ENCODE data around the gene CCDC86. TPM values are rescaled to one million over a fixed set of nuclear protein-coding genes. Genes with fewer than 3 reads are reported as not detected.
A peak's percentile ranks its signal among the peaks of the same experiment; 100 is the strongest.

The CCDC86 gene, protein sequence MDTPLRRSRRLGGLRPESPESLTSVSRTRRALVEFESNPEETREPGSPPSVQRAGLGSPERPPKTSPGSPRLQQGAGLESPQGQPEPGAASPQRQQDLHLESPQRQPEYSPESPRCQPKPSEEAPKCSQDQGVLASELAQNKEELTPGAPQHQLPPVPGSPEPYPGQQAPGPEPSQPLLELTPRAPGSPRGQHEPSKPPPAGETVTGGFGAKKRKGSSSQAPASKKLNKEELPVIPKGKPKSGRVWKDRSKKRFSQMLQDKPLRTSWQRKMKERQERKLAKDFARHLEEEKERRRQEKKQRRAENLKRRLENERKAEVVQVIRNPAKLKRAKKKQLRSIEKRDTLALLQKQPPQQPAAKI
- total RNA-seq (2021) = 49.4 to 53.5 TPM (median 53.1 TPM) in 3 replicates
- Bru-seq, nascent RNA = percentile 82 among the genes with signal in this experiment
- long read RNA-seq, experiment 1, transcript CCDC86-201 (4 exons, 1,893 nt) = major isoform, 377 of 384 reads
- long read RNA-seq, experiment 1, partial matches to known transcripts = 1 of 384 reads
- long read RNA-seq, experiment 1, other reads (novel, unspliced or antisense) = 2 of 384 reads
- long read RNA-seq, experiment 2, transcript CCDC86-201 (4 exons, 1,893 nt) = major isoform, 47 of 71 reads
- long read RNA-seq, experiment 2, transcript CCDC86-204 (3 exons, 2,567 nt) = minor isoform, 7 of 71 reads
- long read RNA-seq, experiment 2, partial matches to known transcripts = 13 of 71 reads
- long read RNA-seq, experiment 2, other reads (novel, unspliced or antisense) = 4 of 71 reads
- long read RNA-seq, experiment 3, transcript CCDC86-201 (4 exons, 1,893 nt) = major isoform, 218 of 231 reads
- long read RNA-seq, experiment 3, transcript CCDC86-204 (3 exons, 2,567 nt) = minor isoform, 10 of 231 reads
- long read RNA-seq, experiment 3, partial matches to known transcripts = 1 of 231 reads
- long read RNA-seq, experiment 3, other reads (novel, unspliced or antisense) = 1 of 231 reads

DNA sequence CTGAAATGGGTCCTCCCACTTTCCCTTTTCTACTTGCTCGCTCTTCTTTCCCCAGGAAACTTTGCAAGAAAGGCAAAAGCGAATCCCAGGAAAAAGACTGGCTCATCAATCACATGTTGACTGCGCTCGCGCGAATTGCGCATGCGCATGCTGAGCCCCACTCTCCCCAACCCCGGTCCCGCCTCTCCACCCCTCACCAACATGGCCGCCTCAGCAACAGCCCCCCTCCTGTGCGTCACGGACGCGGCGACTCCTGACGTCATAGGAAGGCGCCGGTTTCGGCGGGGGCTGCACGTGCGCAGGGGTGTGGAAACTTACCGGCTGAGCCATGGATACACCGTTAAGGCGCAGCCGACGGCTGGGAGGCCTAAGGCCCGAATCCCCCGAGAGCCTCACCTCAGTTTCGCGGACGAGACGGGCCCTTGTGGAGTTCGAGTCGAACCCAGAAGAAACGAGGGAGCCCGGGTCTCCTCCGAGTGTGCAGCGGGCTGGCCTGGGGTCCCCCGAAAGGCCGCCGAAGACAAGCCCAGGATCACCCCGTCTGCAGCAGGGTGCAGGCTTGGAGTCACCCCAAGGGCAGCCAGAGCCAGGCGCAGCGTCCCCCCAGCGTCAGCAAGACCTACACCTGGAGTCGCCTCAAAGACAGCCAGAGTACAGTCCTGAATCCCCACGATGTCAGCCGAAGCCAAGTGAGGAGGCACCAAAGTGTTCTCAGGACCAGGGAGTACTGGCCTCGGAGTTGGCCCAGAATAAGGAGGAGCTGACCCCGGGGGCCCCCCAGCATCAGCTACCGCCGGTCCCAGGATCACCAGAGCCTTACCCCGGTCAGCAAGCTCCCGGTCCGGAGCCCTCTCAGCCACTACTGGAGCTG is at the start of gene CCDC86:
Gene CCDC86 (plus strand): TSS at position 317 of the 871 bp plus-strand sequence. CDS start 12 bp downstream, at position 329.
- ChIA-PET CTCF (interaction anchor here (1.2 to 3.5 kb wide), 6 partner anchors 10 to 72 kb away, joined by 3 to 17 read pairs (median 6); partner anchors contain the start of gene TMEM109), POLR2A (no interaction called here)
- H3K27ac Mint-ChIP-seq = peak within 1 kb of the TSS; percentile 99
- H3K9me3 Mint-ChIP-seq = no peaks in the 10 kb centered on the region
- peak; percentile 97 for DNase-seq (ENCODE audit: low spot score)
- H3K4me3 Mint-ChIP-seq = peak within 1 kb of the TSS; percentile 89
- H3K4me1 Mint-ChIP-seq = peaks cover 33% of the 10 kb centered on the region
- H3K27me3 Mint-ChIP-seq (ENCODE audit: low read depth) = peaks cover 2% of the 10 kb centered on the region; the same call in 1 of the 2 replicates
- ATAC-seq = peak; percentile 86
- no peaks in the 10 kb centered on the region for H3K36me3 Mint-ChIP-seq
- TF ChIP-seq, protein P1, sequence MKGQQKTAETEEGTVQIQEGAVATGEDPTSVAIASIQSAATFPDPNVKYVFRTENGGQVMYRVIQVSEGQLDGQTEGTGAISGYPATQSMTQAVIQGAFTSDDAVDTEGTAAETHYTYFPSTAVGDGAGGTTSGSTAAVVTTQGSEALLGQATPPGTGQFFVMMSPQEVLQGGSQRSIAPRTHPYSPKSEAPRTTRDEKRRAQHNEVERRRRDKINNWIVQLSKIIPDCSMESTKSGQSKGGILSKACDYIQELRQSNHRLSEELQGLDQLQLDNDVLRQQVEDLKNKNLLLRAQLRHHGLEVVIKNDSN (CRISPR knock-in tag; IDR thresholded peaks at IDR 0.05) = peak; percentile 81
- no peak for TF ChIP-seq RORB (CRISPR knock-in tag; IDR thresholded peaks at IDR 0.05)
- TF ChIP-seq JAZF1 (CRISPR knock-in tag; IDR thresholded peaks at IDR 0.05) = no peak
- peak; percentile 60; the same call in 1 of the 2 replicates for TF ChIP-seq ZNF232 (CRISPR knock-in tag; IDR thresholded peaks at IDR 0.05)
- TF ChIP-seq MYBL2 (CRISPR knock-in tag; IDR thresholded peaks at IDR 0.05) = peak; percentile 91
- TF ChIP-seq SP1 (CRISPR knock-in tag; conservative IDR thresholded peaks at IDR 0.05) = peak; percentile 97
- TF ChIP-seq ATF1 (CRISPR knock-in tag; IDR thresholded peaks at IDR 0.05) = peak; percentile 98; the same call in 1 of the 2 replicates
- TF ChIP-seq, protein P2, sequence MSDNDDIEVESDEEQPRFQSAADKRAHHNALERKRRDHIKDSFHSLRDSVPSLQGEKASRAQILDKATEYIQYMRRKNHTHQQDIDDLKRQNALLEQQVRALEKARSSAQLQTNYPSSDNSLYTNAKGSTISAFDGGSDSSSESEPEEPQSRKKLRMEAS (CRISPR knock-in tag; IDR thresholded peaks at IDR 0.05) = peak; percentile 100
- TF ChIP-seq TCF7 (CRISPR knock-in tag; IDR thresholded peaks at IDR 0.05; ENCODE audit: low read depth) = no peak
- TF ChIP-seq, protein P3, sequence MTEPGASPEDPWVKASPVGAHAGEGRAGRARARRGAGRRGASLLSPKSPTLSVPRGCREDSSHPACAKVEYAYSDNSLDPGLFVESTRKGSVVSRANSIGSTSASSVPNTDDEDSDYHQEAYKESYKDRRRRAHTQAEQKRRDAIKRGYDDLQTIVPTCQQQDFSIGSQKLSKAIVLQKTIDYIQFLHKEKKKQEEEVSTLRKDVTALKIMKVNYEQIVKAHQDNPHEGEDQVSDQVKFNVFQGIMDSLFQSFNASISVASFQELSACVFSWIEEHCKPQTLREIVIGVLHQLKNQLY (CRISPR knock-in tag; IDR thresholded peaks at IDR 0.05) = no peak
- 0 out of 2 replicates have a peak, but pooled peaks have one; percentile 48 for TF ChIP-seq JUN (CRISPR knock-in tag; IDR thresholded peaks at IDR 0.05)
- TF ChIP-seq SMAD3 (CRISPR knock-in tag; IDR thresholded peaks at IDR 0.05; ENCODE audit: borderline replicate concordance) = peak; percentile 73; the same call in 1 of the 2 replicates
- TF ChIP-seq, protein P4, sequence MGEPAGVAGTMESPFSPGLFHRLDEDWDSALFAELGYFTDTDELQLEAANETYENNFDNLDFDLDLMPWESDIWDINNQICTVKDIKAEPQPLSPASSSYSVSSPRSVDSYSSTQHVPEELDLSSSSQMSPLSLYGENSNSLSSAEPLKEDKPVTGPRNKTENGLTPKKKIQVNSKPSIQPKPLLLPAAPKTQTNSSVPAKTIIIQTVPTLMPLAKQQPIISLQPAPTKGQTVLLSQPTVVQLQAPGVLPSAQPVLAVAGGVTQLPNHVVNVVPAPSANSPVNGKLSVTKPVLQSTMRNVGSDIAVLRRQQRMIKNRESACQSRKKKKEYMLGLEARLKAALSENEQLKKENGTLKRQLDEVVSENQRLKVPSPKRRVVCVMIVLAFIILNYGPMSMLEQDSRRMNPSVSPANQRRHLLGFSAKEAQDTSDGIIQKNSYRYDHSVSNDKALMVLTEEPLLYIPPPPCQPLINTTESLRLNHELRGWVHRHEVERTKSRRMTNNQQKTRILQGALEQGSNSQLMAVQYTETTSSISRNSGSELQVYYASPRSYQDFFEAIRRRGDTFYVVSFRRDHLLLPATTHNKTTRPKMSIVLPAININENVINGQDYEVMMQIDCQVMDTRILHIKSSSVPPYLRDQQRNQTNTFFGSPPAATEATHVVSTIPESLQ (CRISPR knock-in tag; IDR thresholded peaks at IDR 0.05) = no peak
- TF ChIP-seq OVOL2 (CRISPR knock-in tag; IDR thresholded peaks at IDR 0.05; ENCODE audit: borderline replicate concordance) = no peak
- TF ChIP-seq, protein P5, sequence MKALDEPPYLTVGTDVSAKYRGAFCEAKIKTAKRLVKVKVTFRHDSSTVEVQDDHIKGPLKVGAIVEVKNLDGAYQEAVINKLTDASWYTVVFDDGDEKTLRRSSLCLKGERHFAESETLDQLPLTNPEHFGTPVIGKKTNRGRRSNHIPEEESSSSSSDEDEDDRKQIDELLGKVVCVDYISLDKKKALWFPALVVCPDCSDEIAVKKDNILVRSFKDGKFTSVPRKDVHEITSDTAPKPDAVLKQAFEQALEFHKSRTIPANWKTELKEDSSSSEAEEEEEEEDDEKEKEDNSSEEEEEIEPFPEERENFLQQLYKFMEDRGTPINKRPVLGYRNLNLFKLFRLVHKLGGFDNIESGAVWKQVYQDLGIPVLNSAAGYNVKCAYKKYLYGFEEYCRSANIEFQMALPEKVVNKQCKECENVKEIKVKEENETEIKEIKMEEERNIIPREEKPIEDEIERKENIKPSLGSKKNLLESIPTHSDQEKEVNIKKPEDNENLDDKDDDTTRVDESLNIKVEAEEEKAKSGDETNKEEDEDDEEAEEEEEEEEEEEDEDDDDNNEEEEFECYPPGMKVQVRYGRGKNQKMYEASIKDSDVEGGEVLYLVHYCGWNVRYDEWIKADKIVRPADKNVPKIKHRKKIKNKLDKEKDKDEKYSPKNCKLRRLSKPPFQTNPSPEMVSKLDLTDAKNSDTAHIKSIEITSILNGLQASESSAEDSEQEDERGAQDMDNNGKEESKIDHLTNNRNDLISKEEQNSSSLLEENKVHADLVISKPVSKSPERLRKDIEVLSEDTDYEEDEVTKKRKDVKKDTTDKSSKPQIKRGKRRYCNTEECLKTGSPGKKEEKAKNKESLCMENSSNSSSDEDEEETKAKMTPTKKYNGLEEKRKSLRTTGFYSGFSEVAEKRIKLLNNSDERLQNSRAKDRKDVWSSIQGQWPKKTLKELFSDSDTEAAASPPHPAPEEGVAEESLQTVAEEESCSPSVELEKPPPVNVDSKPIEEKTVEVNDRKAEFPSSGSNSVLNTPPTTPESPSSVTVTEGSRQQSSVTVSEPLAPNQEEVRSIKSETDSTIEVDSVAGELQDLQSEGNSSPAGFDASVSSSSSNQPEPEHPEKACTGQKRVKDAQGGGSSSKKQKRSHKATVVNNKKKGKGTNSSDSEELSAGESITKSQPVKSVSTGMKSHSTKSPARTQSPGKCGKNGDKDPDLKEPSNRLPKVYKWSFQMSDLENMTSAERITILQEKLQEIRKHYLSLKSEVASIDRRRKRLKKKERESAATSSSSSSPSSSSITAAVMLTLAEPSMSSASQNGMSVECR (CRISPR knock-in tag; IDR thresholded peaks at IDR 0.05; ENCODE audit: borderline replicate concordance) = peak; percentile 97; the same call in 1 of the 2 replicates
- TF ChIP-seq, protein P6, sequence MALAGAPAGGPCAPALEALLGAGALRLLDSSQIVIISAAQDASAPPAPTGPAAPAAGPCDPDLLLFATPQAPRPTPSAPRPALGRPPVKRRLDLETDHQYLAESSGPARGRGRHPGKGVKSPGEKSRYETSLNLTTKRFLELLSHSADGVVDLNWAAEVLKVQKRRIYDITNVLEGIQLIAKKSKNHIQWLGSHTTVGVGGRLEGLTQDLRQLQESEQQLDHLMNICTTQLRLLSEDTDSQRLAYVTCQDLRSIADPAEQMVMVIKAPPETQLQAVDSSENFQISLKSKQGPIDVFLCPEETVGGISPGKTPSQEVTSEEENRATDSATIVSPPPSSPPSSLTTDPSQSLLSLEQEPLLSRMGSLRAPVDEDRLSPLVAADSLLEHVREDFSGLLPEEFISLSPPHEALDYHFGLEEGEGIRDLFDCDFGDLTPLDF (CRISPR knock-in tag; IDR thresholded peaks at IDR 0.05) = peak; percentile 75; the same call in 1 of the 2 replicates
- TF ChIP-seq ETV6 (CRISPR knock-in tag; IDR thresholded peaks at IDR 0.05) = peak; percentile 89
- peak; percentile 79; the same call in 1 of the 2 replicates for TF ChIP-seq TEAD1 (CRISPR knock-in tag; IDR thresholded peaks at IDR 0.05)
- TF ChIP-seq, protein P7, sequence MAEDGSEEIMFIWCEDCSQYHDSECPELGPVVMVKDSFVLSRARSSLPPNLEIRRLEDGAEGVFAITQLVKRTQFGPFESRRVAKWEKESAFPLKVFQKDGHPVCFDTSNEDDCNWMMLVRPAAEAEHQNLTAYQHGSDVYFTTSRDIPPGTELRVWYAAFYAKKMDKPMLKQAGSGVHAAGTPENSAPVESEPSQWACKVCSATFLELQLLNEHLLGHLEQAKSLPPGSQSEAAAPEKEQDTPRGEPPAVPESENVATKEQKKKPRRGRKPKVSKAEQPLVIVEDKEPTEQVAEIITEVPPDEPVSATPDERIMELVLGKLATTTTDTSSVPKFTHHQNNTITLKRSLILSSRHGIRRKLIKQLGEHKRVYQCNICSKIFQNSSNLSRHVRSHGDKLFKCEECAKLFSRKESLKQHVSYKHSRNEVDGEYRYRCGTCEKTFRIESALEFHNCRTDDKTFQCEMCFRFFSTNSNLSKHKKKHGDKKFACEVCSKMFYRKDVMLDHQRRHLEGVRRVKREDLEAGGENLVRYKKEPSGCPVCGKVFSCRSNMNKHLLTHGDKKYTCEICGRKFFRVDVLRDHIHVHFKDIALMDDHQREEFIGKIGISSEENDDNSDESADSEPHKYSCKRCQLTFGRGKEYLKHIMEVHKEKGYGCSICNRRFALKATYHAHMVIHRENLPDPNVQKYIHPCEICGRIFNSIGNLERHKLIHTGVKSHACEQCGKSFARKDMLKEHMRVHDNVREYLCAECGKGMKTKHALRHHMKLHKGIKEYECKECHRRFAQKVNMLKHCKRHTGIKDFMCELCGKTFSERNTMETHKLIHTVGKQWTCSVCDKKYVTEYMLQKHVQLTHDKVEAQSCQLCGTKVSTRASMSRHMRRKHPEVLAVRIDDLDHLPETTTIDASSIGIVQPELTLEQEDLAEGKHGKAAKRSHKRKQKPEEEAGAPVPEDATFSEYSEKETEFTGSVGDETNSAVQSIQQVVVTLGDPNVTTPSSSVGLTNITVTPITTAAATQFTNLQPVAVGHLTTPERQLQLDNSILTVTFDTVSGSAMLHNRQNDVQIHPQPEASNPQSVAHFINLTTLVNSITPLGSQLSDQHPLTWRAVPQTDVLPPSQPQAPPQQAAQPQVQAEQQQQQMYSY (CRISPR knock-in tag; IDR thresholded peaks at IDR 0.05) = 0 out of 2 replicates have a peak, but pooled peaks have one; percentile 21
